Middle frontal gyrus (tissue), 1 donor: ENCODE data around the gene CDSN.
A peak's percentile ranks its signal among the peaks of the same experiment; 100 is the strongest.
"Not testable (repeated sequence)": the region's sequence is repeated elsewhere in the genome, so short reads cannot be mapped to it uniquely, and the experiment has no call there.

Experiments used
- DNase-seq: peaks from one replicate; pipeline ENCODE4 v3.0.0-alpha.2; 2015; ENCODE audit warnings: low spot score; ENCODE audit errors: extremely low spot score

CDSN gene

GRCh38 chr6:31086788-31087440 lies 33.3 kb downstream of the CDSN start:
- DNase-seq: no peak

GRCh38 chr6:31083742-31084354 lies 36.4 kb downstream of the CDSN start:
- no peak for DNase-seq

- DNase-seq: no peak
Observed at GRCh38 chr6:31081872-31082271, 38.4 kb downstream of the CDSN start.

GRCh38 chr6:31079656-31080261 lies 40.5 kb downstream of the CDSN start:
- peak; percentile 77 for DNase-seq

- DNase-seq: no peak
Observed at GRCh38 chr6:31076611-31077010, 43.6 kb downstream of the CDSN start.

GRCh38 chr6:31075528-31075927 lies 44.7 kb downstream of the CDSN start:
- no peak for DNase-seq

GRCh38 chr6:31074401-31074800 lies 45.8 kb downstream of the CDSN start:
- DNase-seq: no peak

- DNase-seq: no peak
Observed at GRCh38 chr6:31070711-31071197, 49.5 kb downstream of the CDSN start.

- peak; percentile 82 for DNase-seq
Observed at GRCh38 chr6:31068669-31069340, 51.4 kb downstream of the CDSN start.

- not testable (repeated sequence) for DNase-seq
Observed at GRCh38 chr6:31067891-31068668, 52.2 kb downstream of the CDSN start.

- DNase-seq: not testable (repeated sequence)
Observed at GRCh38 chr6:31067028-31067427, 53.2 kb downstream of the CDSN start.

GRCh38 chr6:31065556-31065955 lies 54.7 kb downstream of the CDSN start:
- no peak for DNase-seq
